Measurements from ENCODE around the gene CYP1A2. TPM values are rescaled to one million over a fixed set of nuclear protein-coding genes. Genes with fewer than 3 reads are reported as not detected.

The CYP1A2 gene
- total RNA-seq, 6 experiments from 2014 or later = 0.81 to 235 (median 65.0) TPM

Small RNAs within 50 kb of the gene (microRNA-seq; reads per million reads assigned to microRNA genes)
- 0 reads per million in 2 donors for gene MIR4513

Small RNAs within 50 kb of the gene (small RNA-seq; reads per million reads assigned to genes)
- gene MIR4513 = 0 reads per million in 2 experiments

Other genes with a start within 250 kb of the CYP1A2 start
- gene ARID3B, start 207.6 kb upstream of the CYP1A2 start, total RNA-seq = 1 to 10 TPM; 1.5 to 3.2 (median 2.3) TPM
- gene CLK3, start 133.0 kb upstream of the CYP1A2 start, total RNA-seq = 10 to 100 TPM; 27.8 to 44.1 (median 33.2) TPM
- gene EDC3, start 52.8 kb upstream of the CYP1A2 start, total RNA-seq = 10 to 100 TPM; 10.9 to 16.2 (median 11.8) TPM
- 10 to 100 TPM in 1 of 6 experiments, 1 to 10 TPM in 4, under 1 TPM in 1; 0.31 to 12.5 (median 2.9) TPM for gene CYP1A1, start 23.3 kb upstream of the CYP1A2 start, total RNA-seq
- 10 to 100 TPM; 22.2 to 50.9 (median 32.7) TPM for gene CSK, start 33.2 kb downstream of the CYP1A2 start, total RNA-seq
- not detected for gene LMAN1L, start 64.0 kb downstream of the CYP1A2 start, total RNA-seq
- gene CPLX3, start 77.8 kb downstream of the CYP1A2 start, total RNA-seq = not detected
- 10 to 100 TPM; 19.7 to 25.1 (median 22.1) TPM for gene ULK3, start 94.3 kb downstream of the CYP1A2 start, total RNA-seq
- gene SCAMP2, start 124.5 kb downstream of the CYP1A2 start, total RNA-seq = 10 to 100 TPM; 33.9 to 45.9 (median 41.7) TPM
- 10 to 100 TPM; 23.5 to 69.7 (median 40.8) TPM for gene MPI, start 141.2 kb downstream of the CYP1A2 start, total RNA-seq
- 10 to 100 TPM; 11.1 to 14.7 (median 13.3) TPM for gene FAM219B, start 158.0 kb downstream of the CYP1A2 start, total RNA-seq
- gene COX5A, start 189.2 kb downstream of the CYP1A2 start, total RNA-seq = 100 to 1,000 TPM; 130 to 169 (median 141) TPM
- gene RPP25, start 207.9 kb downstream of the CYP1A2 start, total RNA-seq = 1 to 10 TPM; 1.5 to 8.5 (median 2.4) TPM
- gene SCAMP5, start 246.7 kb downstream of the CYP1A2 start, total RNA-seq = 10 to 100 TPM in 3 of 6 experiments, 1 to 10 TPM in 2, under 1 TPM in 1; 0.53 to 15.7 (median 7.7) TPM